ENCODE data around the gene KLK7.

DNA sequence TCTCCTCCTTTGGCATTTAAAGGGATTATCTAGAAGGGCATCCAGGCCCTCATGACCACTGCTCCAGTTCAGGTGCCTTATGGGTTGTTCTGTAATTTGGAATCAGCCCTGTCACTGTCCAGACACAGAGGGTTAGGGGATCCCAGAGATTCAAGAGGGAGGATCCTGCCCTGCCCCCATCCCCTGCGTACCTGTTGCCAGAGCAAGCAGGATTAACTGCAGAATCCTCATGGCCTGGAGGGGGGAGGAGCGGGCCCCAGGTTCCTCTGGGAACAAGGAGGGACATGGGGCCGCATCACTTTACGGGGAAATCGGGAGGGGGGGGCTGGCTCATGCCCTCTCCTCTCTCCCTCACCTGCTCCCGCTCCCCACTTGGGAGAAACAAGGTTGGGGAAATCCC, 41.7 kb upstream of the KLK7 start:
- TF ChIP-seq, protein P1, sequence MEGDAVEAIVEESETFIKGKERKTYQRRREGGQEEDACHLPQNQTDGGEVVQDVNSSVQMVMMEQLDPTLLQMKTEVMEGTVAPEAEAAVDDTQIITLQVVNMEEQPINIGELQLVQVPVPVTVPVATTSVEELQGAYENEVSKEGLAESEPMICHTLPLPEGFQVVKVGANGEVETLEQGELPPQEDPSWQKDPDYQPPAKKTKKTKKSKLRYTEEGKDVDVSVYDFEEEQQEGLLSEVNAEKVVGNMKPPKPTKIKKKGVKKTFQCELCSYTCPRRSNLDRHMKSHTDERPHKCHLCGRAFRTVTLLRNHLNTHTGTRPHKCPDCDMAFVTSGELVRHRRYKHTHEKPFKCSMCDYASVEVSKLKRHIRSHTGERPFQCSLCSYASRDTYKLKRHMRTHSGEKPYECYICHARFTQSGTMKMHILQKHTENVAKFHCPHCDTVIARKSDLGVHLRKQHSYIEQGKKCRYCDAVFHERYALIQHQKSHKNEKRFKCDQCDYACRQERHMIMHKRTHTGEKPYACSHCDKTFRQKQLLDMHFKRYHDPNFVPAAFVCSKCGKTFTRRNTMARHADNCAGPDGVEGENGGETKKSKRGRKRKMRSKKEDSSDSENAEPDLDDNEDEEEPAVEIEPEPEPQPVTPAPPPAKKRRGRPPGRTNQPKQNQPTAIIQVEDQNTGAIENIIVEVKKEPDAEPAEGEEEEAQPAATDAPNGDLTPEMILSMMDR (IDR thresholded peaks at IDR 0.05; ENCODE audit: low read length), result no peak
- no peak for TF ChIP-seq EZH2 (optimal IDR thresholded peaks at IDR 0.05; ENCODE audit: low read depth, low read length)
- TF ChIP-seq EZH2phosphoT487 (IDR thresholded peaks at IDR 0.05; ENCODE audit: low read length), result no peak
